ENCODE measurements around the gene GRIP1. TPM values are rescaled to one million over a fixed set of nuclear protein-coding genes. Genes with fewer than 3 reads are reported as not detected.

The GRIP1 gene
- 3.0 to 7.8 TPM (median 4.3 TPM) in 5 replicates for total RNA-seq (2022; extraction: Qiagen RNA extraction; ENCODE audit: low read depth)

GRCh38 chr12:66678338-66679275 lies at the start of gene GRIP1:
Gene GRIP1, minus strand, starts transcription at chr12:66679076. Its CDS starts 172 bp downstream, at chr12:66678904.

GRCh38 chr12:66301944-66302826 lies 376.7 kb downstream of the GRIP1 start, which contains the start of gene HELB:
Gene HELB, plus strand, starts transcription at chr12:66302493. Its CDS starts 111 bp downstream, at chr12:66302604.

